GM18511 (cell line): ENCODE measurements around the gene MAGI2.
"Not testable (repeated sequence)": the region's sequence is repeated elsewhere in the genome, so short reads cannot be mapped to it uniquely, and the experiment has no call there.

Source experiments
- ATAC-seq: cut with Tn5 transposase; IDR thresholded peaks from one replicate; pipeline ENCODE4 v1.9.1; 2021; ENCODE audit warnings: mild to moderate bottlenecking, moderate library complexity; ENCODE audit not compliant: unreplicated experiment

MAGI2 gene

DNA sequence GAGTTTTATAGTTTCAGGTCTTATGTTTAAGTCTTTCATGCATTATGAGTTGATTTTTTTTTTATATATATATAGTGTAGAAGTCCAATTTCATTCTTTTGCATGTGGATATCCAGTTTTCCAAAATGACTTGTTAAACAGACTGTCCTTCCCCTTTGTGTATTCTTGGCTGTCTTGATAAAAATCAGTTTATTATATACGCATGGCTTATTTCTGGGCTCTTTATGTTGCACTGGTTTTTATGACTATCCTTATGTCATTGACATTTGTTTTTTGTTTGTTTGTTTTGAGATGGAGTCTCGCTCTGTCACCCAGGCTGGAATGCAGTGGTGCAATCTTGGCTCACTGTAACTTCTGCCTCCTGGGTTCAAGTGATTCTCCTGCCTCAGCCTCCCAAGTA, 485.9 kb downstream of the MAGI2 start:
- not testable (repeated sequence) for ATAC-seq

- ATAC-seq: no peak
These were observed 486.4 kb downstream of the MAGI2 start for GRCh38 chr7:78967046-78967445.

DNA sequence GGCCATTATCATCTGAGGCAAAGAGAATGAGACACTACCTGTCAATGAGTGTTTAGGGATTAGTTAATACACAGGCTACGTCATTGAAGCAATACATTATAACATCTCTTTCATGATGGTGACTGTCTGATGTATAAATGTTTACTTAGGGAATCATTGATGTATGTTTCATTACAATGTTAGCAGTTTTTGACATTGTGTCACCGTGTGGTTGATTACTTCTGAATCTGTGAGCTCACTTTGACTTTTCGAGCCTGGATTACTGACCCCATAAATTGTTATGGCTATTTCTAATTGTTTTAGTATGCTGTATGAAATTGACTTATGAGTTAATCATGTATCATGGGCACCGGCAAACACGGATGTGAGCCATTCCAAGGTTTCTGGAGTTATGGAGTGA, 494.0 kb downstream of the MAGI2 start:
- no peak for ATAC-seq

DNA sequence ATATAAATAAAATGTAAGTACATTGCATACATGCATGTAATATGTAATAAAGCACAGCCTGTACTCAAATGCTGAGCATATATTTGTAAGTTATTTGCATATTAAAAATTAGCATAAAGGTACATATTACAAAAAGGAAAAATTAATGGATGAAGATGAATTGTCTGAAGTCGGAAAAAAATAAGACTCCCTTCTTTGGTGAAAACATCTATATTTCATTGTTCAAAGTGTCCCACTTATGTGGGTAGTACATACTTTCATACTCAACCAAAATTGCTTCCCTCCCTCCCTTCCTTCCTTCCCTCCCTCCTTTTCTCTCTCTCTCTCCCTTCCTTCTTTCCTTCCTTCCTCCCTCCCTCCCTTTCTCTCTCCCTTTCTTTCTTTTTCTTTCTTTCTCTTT, 498.1 kb downstream of the MAGI2 start:
- ATAC-seq: no peak

GRCh38 chr7:78953726-78954363, 499.6 kb downstream of the MAGI2 start:
- no peak for ATAC-seq

- no peak for ATAC-seq
These were observed 500.4 kb downstream of the MAGI2 start for GRCh38 chr7:78953090-78953489.

DNA sequence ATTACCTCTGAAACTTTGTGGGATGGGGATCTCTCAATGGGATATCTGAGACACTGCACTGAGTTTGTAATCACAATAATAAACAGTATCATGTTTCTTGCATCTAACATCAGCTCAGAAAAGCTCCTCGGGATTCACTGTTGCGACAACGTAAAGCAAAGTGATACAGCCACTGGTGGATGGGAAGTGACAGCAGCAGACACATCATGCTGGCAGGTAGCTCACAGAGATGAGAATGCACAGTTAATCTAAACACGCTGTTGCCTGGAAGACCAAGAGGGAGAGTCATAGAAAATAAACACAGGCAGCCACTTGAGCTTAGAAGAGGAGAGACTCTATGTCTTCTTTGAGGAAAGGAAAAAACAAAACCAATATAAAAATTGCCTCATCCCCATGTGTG, 513.8 kb downstream of the MAGI2 start:
- no peak for ATAC-seq

DNA sequence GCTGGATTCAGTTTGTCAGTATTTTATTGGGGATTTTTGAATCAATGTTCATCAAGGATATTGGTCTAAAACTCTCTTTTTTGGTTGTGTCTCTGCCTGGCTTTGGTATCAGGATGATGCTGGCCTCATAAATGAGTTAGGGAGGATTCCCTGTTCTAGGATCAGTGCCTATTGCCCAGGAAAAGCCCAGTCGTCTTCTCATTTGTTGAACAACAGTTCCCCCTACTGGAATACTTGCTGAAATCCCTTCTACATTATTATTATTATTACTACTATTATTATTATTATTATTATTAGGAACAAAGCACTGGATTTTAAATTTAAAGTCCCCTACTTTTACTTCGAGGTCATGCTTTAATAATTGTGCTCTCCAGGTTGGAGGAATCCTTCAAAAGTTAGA, 528.9 kb downstream of the MAGI2 start:
- no peak for ATAC-seq

GRCh38 chr7:78912781-78913180, 540.7 kb downstream of the MAGI2 start:
- no peak for ATAC-seq

DNA sequence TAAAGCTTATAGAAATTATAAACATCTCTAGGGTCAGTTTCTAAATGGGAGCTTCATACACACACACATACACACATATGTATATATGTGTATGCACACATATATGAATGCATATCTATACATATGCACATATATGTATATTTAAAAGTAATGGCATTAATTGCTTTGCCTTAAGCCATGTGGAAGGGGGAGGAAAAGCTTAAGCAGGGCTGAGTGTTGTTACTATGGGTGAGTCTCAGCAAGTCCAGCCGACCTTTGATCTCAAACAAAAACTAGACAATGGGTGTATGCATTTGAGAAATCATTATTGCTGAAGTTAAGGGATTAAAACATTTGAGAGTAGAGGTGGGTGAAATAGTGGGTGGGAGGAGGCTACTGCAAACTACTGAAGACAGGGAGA, 546.7 kb downstream of the MAGI2 start:
- ATAC-seq: no peak

DNA sequence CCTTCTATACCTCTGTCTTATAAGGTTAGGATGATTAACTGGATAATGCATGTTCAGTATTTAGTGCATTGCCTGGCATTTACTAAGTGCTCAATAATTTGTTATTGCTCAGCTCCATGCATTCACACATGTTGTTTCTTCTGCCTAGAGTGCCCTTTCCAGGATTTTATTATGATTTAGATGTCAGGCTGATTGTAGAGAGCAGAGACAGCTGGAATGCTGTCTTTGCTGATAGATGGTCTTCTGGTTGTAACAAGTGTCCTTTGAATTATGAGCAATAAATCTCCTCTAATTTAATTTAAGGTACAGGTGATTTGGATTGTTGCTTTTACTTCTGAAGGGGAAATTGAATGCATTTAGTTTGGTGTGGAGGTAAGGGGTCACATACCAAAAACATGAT, 548.0 kb downstream of the MAGI2 start:
- ATAC-seq: no peak

DNA sequence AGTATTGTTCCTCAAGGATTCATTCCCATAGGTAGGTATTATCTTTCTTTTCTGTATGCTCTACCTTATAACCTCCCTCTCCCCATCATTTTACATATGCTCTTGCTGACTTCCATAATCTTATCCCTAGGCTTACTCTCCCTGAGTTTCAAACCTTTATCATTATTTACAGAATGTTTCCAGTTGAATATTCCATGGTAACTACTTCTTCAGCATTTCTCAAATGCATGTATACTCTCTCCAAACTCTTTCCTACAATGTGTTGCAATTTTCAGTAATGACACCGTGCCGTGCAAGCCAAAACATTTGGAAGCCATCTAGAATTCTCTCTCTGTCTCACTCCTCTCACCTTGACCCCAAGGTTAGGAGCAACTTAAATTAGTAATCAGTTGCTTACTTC, 548.5 kb downstream of the MAGI2 start:
- ATAC-seq: no peak

DNA sequence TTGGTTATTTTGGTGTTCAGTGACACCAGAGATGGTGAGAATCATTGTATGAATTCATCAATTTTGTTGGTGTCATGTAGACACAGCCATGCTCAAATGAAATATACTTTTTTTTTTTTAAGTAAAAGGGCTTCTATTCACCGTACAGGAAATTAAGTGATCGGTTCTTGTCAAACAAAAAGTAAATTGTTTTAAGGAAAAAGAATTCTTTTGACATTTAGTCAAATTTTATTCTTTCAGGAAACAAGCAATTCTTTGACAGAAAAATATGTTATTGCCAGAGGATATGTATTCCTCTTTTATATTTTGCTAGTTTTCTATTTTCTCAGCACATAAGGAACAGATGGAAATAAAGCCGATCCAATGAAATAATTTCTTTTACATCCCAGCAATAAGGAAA, 551.9 kb downstream of the MAGI2 start:
- ATAC-seq: no peak

DNA sequence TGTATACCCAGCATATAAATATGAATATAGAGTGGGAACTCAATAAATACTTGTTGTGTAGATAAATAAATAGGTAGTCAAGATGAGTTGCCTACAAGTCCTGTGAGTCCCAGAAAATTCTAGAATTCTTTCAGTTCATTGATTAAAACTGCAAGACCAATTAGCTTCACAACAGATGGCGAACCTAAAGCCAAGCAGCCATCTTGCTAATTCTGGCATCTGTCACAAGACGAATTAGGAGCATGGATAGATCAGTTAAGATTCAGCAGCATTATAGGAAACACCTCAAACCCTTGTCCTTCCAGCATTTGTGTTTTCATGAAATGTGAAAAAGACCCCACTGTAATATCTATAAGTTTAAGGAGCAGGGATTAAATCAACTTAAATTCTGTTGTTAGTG, 552.7 kb downstream of the MAGI2 start:
- no peak for ATAC-seq

- no peak for ATAC-seq
These were observed 558.1 kb downstream of the MAGI2 start for GRCh38 chr7:78895393-78895792.

DNA sequence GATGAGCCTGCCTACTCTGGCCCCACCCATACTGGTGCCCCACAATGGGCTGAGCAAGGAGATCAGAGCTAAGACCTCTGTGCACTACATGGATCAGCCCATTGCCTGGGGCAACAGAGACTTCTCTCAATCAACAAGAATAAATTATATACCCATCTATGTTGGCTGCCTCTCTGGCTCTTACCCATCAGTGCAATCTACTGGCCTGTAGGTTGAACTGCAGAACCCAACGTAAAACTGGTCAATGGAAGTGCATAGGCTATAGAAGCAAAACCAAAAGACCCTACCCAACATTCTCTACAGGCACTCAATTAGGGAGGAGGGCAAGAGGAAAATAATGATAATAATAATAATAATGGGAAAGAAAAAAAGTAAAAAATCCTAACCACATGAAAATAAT, 574.3 kb downstream of the MAGI2 start:
- ATAC-seq: no peak

- ATAC-seq: no peak
These were observed 580.4 kb downstream of the MAGI2 start for GRCh38 chr7:78873117-78873516.

DNA sequence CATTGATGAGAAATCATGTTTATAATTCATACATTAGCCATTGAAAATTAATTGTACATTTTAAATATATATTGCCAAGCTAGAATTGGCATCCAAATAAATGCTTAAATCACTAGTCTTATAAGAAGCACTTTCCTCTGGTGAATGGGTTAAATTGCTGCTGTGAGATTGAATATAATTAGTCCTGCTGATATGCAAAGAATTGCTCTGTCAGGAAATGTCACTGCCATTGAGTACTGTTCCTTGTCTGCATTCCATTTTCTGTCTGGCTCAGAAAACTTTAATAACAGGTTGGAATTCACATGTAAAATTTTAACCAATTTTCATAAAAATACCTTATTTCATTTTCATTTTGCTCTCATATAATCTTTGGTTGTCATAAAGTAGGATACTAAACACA, 589.1 kb downstream of the MAGI2 start:
- no peak for ATAC-seq

DNA sequence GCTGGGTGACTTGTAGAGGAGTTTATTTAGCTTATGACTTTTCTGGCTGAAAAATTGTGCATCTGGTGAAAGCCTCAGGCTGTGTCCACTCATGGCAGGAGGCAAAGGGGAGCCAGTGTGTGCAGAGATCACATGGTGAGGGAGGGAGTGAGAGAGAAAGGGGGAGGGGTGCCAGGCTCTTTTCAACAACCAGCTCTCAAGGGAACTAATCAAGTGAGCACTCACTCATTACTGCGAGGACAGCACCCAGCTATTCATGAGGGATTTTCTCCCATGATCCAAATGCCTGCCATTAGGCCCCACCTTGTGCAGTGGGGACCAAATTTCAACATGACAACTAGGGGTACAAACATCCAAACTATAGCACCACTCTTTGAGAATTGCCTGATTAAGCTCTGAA, 590.2 kb downstream of the MAGI2 start:
- ATAC-seq: no peak

DNA sequence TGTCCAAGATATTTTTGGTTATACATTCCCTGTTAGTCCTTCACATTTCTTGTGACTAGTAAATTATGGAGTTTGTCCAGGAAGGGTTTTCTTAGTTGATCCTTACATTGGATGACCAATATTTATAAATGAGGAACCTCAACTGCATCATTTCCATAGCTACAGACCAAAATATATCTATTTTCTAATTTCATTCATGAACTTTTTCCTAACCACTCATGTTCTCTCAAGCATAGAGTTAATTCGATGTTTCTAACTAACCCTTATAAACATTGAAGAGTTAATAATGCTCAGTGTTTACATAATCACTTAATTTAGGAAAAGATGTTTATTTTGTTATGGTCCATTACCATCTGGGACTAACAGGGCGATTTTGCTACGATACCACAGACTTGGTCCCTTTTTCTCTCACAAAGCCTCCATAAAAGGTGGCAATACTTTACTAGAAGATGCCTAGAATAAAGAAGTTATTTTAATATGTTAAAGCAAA, 591.0 kb downstream of the MAGI2 start:
- ATAC-seq: no peak

GRCh38 chr7:78852951-78853350, 600.5 kb downstream of the MAGI2 start:
- no peak for ATAC-seq

- no peak for ATAC-seq
These were observed 603.2 kb downstream of the MAGI2 start for GRCh38 chr7:78850093-78850740.

GRCh38 chr7:78845155-78845554, 608.3 kb downstream of the MAGI2 start:
- no peak for ATAC-seq
